Stimulated activated CD4-positive, alpha-beta T cell treated with anti-CD3 and anti-CD28 coated beads, Interleukin-1b, Interleukin-23, amount 100 ng/mL, for 1 hour (primary cell): ENCODE measurements around the gene TSR2.
"Not testable (repeated sequence)": the region's sequence is repeated elsewhere in the genome, so short reads cannot be mapped to it uniquely, and the experiment has no call there.

ENCODE experiments used
- DNase-seq, 2 donors: peaks; one replicate each; pipeline ENCODE4 v3.0.0-alpha.2; 2020; ENCODE audit warnings: low read depth in 2 of 2

TSR2 gene

GRCh38 chrX:54473993-54474859 is 34.0 kb downstream of the TSR2 start:
- DNase-seq: no peak

DNA sequence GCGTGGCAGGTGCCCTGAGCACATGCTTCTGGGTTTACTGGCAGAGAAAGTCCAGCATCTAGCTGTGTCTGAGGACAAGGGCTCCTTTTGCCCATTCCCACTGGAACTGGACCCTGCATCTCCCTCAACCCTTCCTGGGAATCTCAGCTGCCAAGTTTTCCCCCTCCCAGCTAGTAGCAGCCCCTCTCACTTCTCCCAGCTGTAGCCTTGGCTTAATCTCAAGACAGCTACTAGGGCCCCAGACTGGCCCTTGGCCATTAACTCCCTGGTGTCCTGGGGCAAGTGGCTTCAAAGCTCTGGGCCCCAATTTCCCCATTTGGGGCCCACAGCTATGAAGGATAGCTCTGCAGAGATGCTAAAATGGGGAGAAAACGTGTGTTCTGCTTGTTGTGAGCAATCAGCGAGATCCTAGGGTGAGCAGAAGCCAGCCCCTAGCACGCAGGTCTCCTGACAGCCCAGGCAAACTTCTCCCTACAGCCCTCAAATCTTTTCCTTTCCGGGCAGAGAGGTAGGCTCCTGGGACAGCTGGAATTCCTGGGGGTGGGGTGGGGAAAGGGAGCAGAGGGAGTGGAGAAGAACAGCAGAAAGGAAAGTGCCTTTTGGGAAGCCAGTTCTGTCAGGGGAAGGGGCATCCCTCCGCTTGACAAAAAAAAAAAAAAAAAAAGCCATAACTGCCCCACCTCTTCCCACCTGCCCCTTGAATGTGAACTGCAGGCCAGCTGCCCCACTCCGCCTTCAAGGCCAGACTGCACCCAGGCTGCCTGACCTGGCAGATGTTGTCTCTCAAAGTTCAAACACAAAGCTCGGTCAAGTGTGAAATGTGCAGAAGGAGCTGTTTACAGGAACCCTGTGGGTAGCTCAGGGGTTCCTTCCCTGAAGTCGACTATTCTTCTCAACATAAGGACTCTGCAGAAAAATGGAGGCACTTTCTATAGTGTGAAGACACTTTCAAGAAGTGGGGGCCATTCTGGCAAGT is 39.2 kb downstream of the TSR2 start:
- DNase-seq: no peak

DNA sequence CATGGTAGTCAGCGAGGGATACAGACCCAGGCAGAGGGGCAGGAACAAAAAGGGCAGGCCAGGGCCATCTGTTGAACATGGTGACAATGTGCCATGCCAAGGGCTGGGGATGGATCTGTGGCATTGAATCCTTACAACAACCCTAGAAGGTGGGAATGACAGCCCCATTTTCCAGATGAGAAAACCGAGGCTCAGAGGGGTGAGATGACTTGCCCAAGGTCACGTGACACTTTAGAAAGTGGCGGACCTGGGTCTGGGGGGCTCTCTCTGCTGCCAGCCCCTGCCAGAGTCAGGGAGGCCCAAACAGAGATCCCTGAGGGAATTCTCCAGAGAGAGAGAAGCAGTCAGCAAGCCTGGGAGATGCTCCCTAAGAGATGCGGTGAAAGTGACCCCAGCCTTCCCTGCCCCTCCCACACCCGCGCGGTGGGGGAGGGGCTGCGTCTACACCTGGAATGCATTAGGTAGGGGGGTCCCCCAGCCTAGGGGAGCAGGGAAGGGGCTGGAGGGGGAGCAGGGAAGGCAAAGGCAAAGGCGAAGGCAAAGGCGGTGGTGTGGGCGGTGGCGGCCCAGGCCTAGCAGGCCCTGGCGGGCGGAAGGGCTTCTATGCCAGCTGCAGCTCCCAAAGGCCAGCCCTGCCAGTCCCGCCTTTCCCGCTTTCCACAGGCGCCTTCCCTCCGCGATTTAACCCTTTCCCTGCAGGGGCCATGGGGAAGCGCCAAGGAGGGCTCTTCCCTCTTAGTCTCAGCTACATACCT is 42.8 kb downstream of the TSR2 start:
- no peak for DNase-seq

DNA sequence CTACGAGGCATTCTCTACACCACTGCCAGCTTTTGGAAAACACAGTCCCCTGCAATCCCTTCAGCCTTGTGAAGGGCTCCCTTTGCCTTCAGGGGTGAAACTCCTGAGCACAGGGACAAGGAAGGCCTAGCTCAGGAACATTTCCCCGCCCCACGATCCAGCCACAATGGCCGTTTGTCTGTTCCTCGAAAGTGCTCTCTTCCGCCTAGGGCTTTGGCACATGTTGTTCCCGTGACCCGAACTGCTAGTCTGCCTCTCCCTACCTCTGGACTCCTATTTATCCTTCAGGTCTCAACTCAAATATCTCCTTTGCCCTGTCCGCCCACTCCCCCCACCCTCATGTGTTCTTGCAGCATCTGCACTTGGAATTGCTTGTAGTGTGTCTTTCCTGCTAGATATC is 43.7 kb downstream of the TSR2 start:
- DNase-seq: no peak

DNA sequence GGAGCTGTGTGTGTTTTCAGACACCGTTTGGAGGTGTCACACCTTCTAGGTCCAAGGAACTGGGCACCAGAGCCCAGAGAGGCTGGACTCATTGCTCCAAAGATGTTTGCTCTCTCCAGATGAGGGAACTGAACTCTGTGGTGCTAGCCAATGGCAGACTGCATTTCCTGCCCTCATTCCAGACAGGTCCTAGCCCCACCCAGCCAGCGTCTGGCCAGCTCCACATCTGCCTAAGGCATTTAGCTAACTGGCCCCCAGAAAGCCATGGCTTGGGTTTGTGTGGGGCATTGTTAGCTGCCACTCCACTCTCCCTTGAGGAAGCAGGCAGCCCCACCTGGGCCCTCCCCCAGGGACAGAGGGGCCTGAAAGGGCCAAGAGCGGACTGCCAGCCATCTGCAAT is 44.5 kb downstream of the TSR2 start:
- no peak for DNase-seq

DNA sequence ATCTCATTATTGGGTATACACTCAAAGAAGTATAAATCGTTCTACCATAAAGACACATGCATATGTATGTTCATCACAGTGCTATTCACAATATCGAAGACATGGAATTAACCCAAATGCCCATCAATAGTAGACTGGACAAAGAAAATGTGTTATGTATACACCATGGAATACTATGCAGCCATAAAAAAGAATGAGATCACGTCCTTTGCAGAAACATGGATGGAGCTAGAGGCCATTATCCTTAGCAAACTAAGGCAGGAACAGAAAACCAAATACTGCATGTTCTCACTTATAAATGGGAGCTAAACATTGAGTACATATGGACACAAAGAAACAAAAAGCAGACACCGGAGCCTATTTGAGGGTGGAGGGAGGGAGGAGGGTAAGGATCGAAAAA is 49.6 kb downstream of the TSR2 start:
- not testable (repeated sequence) for DNase-seq

DNA sequence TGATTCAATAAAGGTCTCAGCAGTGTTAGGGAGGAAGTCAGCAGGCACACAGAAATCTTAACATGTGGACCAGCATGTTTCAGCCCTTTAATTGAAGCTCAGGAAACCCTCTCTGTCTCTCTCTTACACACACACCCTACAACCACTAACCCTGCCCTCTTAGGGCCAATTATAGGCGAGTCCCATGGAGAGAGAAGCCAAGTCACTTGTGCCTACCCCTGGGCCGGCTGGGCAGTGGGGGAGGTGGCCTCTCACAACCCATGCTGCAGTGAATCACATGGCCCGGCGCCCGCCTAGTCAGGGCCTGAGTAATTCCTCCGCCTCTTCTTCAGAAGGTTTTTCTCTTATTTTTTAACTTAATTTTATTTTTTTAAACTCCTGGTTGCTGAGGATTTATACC is 52.1 kb downstream of the TSR2 start:
- no peak for DNase-seq

GRCh38 chrX:54494166-54494988 is 54.2 kb downstream of the TSR2 start:
- no peak for DNase-seq
